Upper lobe of left lung (tissue), 4 donors: Measurements from ENCODE around the gene DMXL1.

Experiments
- EP300 ChIP-seq, 4 donors: sonication (generic); formaldehyde crosslinking; IDR thresholded peaks; one replicate each; pipeline ENCODE4 v1.5.1; 2017; ENCODE audit warnings: antibody characterized with exemption in 4 of 4, control low read depth in 2 of 4
- POLR2A ChIP-seq, 4 donors: fragments of 450-650 bp; IDR thresholded peaks; one replicate each; pipeline ENCODE4 v1.5.1; 2016 to 2017; ENCODE audit warnings: antibody characterized with exemption in 4 of 4, mild to moderate bottlenecking in 2 of 4
- POLR2AphosphoS5 ChIP-seq, 2 donors: sonication (generic); formaldehyde crosslinking; IDR thresholded peaks; one replicate each; pipeline ENCODE4 v1.5.1; 2017; ENCODE audit warnings: antibody characterized with exemption in 2 of 2
- TF ChIP-seq, protein P1 (sequence below), 6 experiments: fragments of 450-650 bp in 4 of 6; fragments of 200-600 bp in 2 of 6; sonication (generic) in 2 of 6; IDR thresholded peaks; one replicate each; pipeline ENCODE4 v1.5.1; 2016 to 2019; ENCODE audit warnings: antibody characterized with exemption in 6 of 6

DNA sequence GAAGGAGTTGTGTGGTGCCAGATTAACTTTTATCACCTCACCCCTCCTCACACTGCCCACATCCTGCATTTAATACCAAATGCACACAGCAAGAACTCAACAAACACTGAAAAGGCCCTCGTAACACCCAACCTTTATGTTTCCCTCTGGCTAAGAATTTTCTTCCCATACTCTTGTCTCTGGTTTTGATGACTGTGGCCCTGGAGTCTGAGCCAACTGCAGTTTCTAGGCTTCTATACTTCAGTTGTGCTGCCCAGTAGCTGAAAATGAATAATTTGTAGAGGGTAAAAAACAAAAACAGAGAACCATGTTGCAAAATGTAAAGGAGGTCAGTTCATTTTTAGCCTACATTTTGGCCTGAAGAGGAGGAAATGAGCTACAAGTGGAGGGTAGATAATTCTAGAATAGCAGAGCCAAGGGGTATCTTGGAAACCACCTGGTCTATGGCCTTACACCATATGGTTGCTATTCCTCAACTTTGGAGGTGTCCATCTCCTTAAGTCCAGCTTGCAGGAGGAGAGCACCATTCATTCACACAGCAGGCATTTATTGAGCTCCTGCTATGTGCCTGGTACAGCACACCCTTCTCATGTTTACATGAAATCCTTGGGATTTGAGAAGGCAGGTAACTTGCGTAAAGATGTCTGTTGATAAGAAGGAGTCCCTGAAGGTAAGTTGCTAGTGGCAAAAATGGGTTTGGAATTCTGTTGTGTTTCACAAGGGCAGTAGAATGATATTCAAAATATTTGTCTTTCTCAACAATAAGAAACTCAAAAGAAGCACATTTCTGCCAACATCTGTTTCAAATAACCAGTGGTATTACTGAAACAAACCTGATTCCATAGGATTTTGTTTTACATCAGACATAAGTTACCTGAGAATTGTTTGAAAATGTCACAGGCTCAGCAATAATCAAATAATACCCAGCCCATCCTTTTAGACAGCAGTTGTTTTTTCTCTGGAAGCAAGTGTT lies 201.2 kb downstream of the DMXL1 start:
- TF ChIP-seq EP300 (IDR thresholded peaks at IDR 0.05), result no peak
- TF ChIP-seq, protein P1, sequence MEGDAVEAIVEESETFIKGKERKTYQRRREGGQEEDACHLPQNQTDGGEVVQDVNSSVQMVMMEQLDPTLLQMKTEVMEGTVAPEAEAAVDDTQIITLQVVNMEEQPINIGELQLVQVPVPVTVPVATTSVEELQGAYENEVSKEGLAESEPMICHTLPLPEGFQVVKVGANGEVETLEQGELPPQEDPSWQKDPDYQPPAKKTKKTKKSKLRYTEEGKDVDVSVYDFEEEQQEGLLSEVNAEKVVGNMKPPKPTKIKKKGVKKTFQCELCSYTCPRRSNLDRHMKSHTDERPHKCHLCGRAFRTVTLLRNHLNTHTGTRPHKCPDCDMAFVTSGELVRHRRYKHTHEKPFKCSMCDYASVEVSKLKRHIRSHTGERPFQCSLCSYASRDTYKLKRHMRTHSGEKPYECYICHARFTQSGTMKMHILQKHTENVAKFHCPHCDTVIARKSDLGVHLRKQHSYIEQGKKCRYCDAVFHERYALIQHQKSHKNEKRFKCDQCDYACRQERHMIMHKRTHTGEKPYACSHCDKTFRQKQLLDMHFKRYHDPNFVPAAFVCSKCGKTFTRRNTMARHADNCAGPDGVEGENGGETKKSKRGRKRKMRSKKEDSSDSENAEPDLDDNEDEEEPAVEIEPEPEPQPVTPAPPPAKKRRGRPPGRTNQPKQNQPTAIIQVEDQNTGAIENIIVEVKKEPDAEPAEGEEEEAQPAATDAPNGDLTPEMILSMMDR (IDR thresholded peaks at IDR 0.05), result no peak
- no peak for TF ChIP-seq POLR2A (IDR thresholded peaks at IDR 0.05)
- TF ChIP-seq POLR2AphosphoS5 (IDR thresholded peaks at IDR 0.05), result no peak
